OCI-LY7 (cell line): Measurements from ENCODE around the gene ADGRD1. TPM values are rescaled to one million over a fixed set of nuclear protein-coding genes. Genes with fewer than 3 reads are reported as not detected.

ENCODE experiments used
- BruUV-seq: library from RNA; stranded (reverse); fragments of 400-500 nt; replicated peaks from 2 replicates; lab custom pipeline; 2021; lab: Mats Ljungman, UMichigan
- CTCF ChIA-PET: fragments of 300-600 bp; sonication (Branson Sonifier 250); formaldehyde crosslinking; loops from one replicate; lab custom pipeline; 2022; ENCODE audit warnings: antibody characterized with exemption; ENCODE audit not compliant: unreplicated experiment; lab: Charles Lee
- POLR2A ChIA-PET: fragments of 300-600 bp; sonication (Branson Sonifier 250); formaldehyde crosslinking; loops from one replicate; lab custom pipeline; 2022; ENCODE audit warnings: antibody characterized with exemption; lab: Charles Lee
- DNase-seq: peaks from one replicate; pipeline ENCODE4 v3.0.0-alpha.2; 2015; ENCODE audit warnings: low spot score
- H2AFZ ChIP-seq: fragments of 200-600 bp; sonication (generic), shearing (Covaris generic); 2 replicates; pipeline ENCODE4 v1.6.1; 2014; ENCODE audit warnings: mild to moderate bottlenecking, antibody characterized with exemption, low read length, moderate library complexity
- H3K27ac ChIP-seq: fragments of 200-600 bp; sonication (generic); 2 replicates; pipeline ENCODE4 v1.5.1; 2014; ENCODE audit warnings: mixed run types, low read depth, mild to moderate bottlenecking, moderate library complexity, low read length, inconsistent platforms; ENCODE audit not compliant: poor library complexity, severe bottlenecking
- H3K36me3 ChIP-seq: fragments of 200-600 bp; sonication (generic); 2 replicates; pipeline ENCODE4 v1.6.1; 2014; ENCODE audit warnings: mild to moderate bottlenecking, antibody characterized with exemption, low read length, moderate library complexity, mixed read lengths; ENCODE audit not compliant: insufficient read depth
- H3K4me1 ChIP-seq: fragments of 200-600 bp; sonication (generic); 2 replicates; pipeline ENCODE4 v1.5.1; 2014; ENCODE audit warnings: mild to moderate bottlenecking, low read length; ENCODE audit not compliant: insufficient read depth, poor library complexity, severe bottlenecking
- H3K4me2 ChIP-seq: fragments of 200-600 bp; sonication (generic); 2 replicates; pipeline ENCODE4 v1.6.1; 2014; ENCODE audit warnings: mild to moderate bottlenecking, low read length
- H3K4me3 ChIP-seq: fragments of 200-600 bp; sonication (generic); 2 replicates; pipeline ENCODE4 v1.5.1; 2014; ENCODE audit warnings: mild to moderate bottlenecking, low read depth, low read length; ENCODE audit not compliant: poor library complexity, severe bottlenecking
- H3K79me2 ChIP-seq: fragments of 200-600 bp; sonication (generic); 2 replicates; pipeline ENCODE4 v1.6.1; 2016; ENCODE audit warnings: low read depth, mild to moderate bottlenecking, low read length, moderate library complexity, mixed read lengths; ENCODE audit not compliant: insufficient read depth
- H3K9me2 ChIP-seq: fragments of 200-600 bp; sonication (generic); 2 replicates; pipeline ENCODE4 v1.6.1; 2016; ENCODE audit warnings: mild to moderate bottlenecking, low read length, mixed read lengths; ENCODE audit not compliant: insufficient read depth
- H3K9me3 ChIP-seq: fragments of 200-600 bp; sonication (generic); 2 replicates; pipeline ENCODE4 v1.6.1; 2014; ENCODE audit warnings: mild to moderate bottlenecking, mixed run types, low read length, mixed read lengths
- H4K20me1 ChIP-seq: fragments of 200-600 bp; sonication (generic); 2 replicates; pipeline ENCODE4 v1.6.1; 2014; ENCODE audit warnings: mild to moderate bottlenecking, antibody characterized with exemption, low read length, moderate library complexity, mixed read lengths; ENCODE audit not compliant: insufficient read depth
- EZH2phosphoT487 ChIP-seq: fragments of 200-600 bp; sonication (generic); IDR thresholded peaks from 2 replicates; pipeline ENCODE4 v1.6.1; 2018; ENCODE audit warnings: low read depth, borderline replicate concordance, mild to moderate bottlenecking, mixed run types, antibody characterized with exemption, low read length, moderate library complexity, mixed read lengths
- intact Hi-C: fragments of 100-400 bp; cut with micrococcal nuclease; formaldehyde crosslinking; loops from one replicate; pipeline ENCODE4 v1.10.0; 2022; ENCODE audit not compliant: unreplicated experiment
- total RNA-seq, 2 experiments: library from RNA; depleted of rRNA in 1 of 2; stranded (reverse); fragments of >200 nt in 1 of 2; shearing (Covaris generic) in 1 of 2; gene quantifications; 2 replicates each; pipeline ENCODE4 v1.2.3, GENCODE V29; 2014 to 2022
- TF ChIP-seq, protein P1 (sequence below): fragments of 200-600 bp; sonication (generic); conservative IDR thresholded peaks from 2 replicates; pipeline ENCODE4 v1.5.1; 2014; ENCODE audit warnings: mild to moderate bottlenecking, antibody characterized with exemption, low read length, moderate library complexity, mixed read lengths

The ADGRD1 gene
- total RNA-seq, 2 experiments from 2014 or later: 1.0 to 1.7 TPM

DNA sequence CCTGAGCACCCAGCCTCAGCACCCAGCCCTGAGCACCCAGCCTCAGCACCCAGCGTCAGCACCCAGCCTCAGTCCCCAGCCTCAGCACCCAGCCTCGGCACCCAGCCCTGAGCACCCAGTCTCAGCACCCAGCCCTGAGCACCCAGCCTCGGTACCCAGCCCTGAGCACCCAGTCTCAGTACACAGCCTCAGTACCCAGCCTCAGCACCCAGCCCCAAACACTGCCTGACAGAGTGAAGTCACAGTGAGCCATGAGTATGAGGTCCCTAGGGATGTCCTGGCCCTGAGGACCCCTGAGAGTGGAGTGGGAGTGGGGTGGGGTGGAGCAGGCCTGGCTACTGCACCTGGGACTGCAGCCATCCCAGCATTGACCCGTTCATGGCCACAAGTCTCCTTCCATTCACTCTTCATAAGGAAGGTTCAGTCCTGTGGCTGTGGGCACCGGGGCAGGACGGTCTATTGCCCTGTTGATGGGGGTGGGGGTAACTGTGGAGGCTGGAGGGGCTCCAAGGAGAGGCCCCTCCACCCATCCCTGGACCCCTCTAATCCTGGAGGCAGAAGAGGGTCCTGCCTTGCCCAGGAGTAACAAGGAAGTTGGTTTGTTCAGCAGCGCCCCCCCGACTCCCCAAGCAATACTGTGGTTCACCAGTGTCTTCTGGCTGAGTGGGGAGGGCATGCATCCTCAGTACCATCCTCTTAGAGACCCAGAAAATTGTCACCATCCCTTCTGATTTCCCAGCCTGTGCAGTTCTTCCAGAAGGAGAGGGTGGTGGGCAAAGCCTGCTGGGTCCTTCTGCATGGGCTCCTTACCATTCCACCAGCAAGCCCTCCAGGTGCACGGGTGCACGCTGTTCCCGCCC is 140.5 kb downstream of the ADGRD1 start:
- Histone ChIP-seq H3K36me3 (no peaks in the 10 kb centered on the region), H3K27ac (no peak overlapping the region), H3K4me3 (no peak overlapping the region), H3K9me3 (no peaks in the 10 kb centered on the region), H3K4me1 (no peaks in the 10 kb centered on the region), H3K4me2 (no peak overlapping the region), H4K20me1 (no peaks in the 10 kb centered on the region), H3K79me2 (no peaks in the 10 kb centered on the region), H3K9me2 (no peaks in the 10 kb centered on the region), H2AFZ (no peak overlapping the region)
- no TSS peak for BruUV-seq
- TF ChIP-seq, protein P1, sequence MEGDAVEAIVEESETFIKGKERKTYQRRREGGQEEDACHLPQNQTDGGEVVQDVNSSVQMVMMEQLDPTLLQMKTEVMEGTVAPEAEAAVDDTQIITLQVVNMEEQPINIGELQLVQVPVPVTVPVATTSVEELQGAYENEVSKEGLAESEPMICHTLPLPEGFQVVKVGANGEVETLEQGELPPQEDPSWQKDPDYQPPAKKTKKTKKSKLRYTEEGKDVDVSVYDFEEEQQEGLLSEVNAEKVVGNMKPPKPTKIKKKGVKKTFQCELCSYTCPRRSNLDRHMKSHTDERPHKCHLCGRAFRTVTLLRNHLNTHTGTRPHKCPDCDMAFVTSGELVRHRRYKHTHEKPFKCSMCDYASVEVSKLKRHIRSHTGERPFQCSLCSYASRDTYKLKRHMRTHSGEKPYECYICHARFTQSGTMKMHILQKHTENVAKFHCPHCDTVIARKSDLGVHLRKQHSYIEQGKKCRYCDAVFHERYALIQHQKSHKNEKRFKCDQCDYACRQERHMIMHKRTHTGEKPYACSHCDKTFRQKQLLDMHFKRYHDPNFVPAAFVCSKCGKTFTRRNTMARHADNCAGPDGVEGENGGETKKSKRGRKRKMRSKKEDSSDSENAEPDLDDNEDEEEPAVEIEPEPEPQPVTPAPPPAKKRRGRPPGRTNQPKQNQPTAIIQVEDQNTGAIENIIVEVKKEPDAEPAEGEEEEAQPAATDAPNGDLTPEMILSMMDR: no peak
- no peak for TF ChIP-seq EZH2phosphoT487
- no peak for DNase-seq
- intact Hi-C loops: no loop called here
- ChIA-PET CTCF (no interaction called here), POLR2A (no interaction called here)

DNA sequence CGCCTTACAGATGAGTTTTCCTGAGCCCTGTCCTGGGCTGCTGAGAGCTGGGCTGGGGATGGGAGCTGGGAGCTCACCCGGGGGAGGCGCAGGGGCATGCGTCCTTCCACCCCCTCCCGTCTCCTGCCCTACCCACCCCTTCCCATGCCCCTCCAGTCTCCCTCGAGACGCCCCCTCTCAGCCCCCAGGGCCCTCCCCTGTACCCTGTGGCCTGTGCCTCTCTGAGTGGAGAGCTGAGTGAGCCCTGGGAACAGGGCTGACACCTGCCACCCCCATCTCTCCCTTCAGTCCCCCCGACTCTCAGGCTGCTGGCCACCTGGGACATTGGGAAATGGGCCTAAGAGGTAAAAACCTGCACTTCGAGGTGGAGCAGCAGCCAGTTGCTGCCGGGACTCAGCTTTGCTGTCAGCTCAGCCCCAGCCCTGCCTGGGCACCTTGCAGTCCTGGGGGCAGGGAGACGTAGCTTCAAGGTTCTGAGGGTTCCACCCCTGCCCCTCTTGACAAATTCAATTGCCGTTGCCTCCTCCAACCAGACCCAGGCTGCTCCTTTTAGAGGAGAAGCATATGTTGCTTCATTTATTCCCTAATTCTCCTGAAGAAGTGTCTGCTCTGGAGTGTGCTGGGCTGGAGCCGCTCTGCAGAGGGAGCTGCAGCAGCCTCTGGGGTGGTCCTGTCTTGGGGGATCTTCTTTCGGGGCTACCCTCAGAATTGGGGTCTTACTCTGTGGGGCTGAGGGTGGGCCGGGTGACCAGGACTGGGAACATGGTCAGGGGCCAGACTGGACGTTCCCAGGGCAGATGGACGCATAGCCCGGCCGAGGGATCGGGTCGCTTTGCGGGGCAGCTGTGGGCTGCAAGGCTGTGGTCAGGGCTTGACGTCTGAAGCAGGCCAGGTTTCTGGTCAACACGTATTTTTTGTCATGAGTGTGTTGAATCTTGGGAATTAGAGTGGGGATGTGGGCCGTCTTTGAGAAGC is 141.4 kb downstream of the ADGRD1 start:
- no peaks in the 10 kb centered on the region for H3K36me3 ChIP-seq
- H2AFZ ChIP-seq: no peak overlapping the region
- H3K4me1 ChIP-seq: no peaks in the 10 kb centered on the region
- TF ChIP-seq, protein P1: no peak
- TF ChIP-seq EZH2phosphoT487: no peak
- no peaks in the 10 kb centered on the region for H3K9me3 ChIP-seq
- no peak for DNase-seq
- BruUV-seq: no TSS peak
- POLR2A ChIA-PET: no interaction called here
- intact Hi-C loops: no loop called here
- no peak overlapping the region for H3K4me2 ChIP-seq
- no peaks in the 10 kb centered on the region for H3K79me2 ChIP-seq
- H3K9me2 ChIP-seq: no peaks in the 10 kb centered on the region
- H4K20me1 ChIP-seq: no peaks in the 10 kb centered on the region
- H3K27ac ChIP-seq: no peak overlapping the region
- CTCF ChIA-PET: no interaction called here
- H3K4me3 ChIP-seq: no peak overlapping the region
